Left lung (tissue), 10 donors: Measurements from ENCODE around the gene IL21R. TPM values are rescaled to one million over a fixed set of nuclear protein-coding genes. Genes with fewer than 3 reads are reported as not detected.
A peak's percentile ranks its signal among the peaks of the same experiment; 100 is the strongest.

Experiments used
- ATAC-seq: fragments of 200-7000 bp; cut with Tn5 transposase; one replicate; pipeline ENCODE4 v1.9.1; 2020; ENCODE audit warnings: moderate library complexity
- DNase-seq, 4 donors: peaks; one replicate each; pipeline ENCODE4 v3.0.0-alpha.2; 2013 to 2020
- H3K27ac ChIP-seq, 2 donors: fragments of 200-600 bp; sonication (generic) in 1 of 2; one replicate each; pipeline versions ENCODE4 v1.5.0 to v1.8.0; 2020 to 2021
- H3K27me3 ChIP-seq, 2 donors: fragments of 200-600 bp; sonication (generic) in 1 of 2; one replicate each; pipeline versions ENCODE4 v1.5.0 to v1.8.0; 2020 to 2021
- H3K36me3 ChIP-seq, 2 donors: fragments of 200-600 bp; sonication (generic) in 1 of 2; one replicate each; pipeline versions ENCODE4 v1.5.0 to v1.8.0; 2020 to 2021
- H3K4me1 ChIP-seq, 2 donors: fragments of 200-600 bp; one replicate each; pipeline ENCODE4 v1.8.0; 2021
- H3K4me3 ChIP-seq, 2 donors: fragments of 200-600 bp; sonication (generic) in 1 of 2; one replicate each; pipeline versions ENCODE4 v1.5.0 to v1.8.0; 2020 to 2021; ENCODE audit warnings: mild to moderate bottlenecking in 1 of 2
- H3K9me3 ChIP-seq, 2 donors: fragments of 200-600 bp; sonication (generic) in 1 of 2; one replicate each; pipeline versions ENCODE4 v1.5.0 to v1.8.0; 2020 to 2021
- CTCF ChIP-seq, 2 donors: fragments of 200-600 bp; sonication (generic) in 1 of 2; IDR thresholded peaks; one replicate each; pipeline versions ENCODE4 v1.5.0 to v1.8.0; 2021; ENCODE audit warnings: antibody characterized with exemption in 2 of 2
- intact Hi-C, 2 donors: fragments of 100-400 bp; cut with DNase I; formaldehyde crosslinking; loops; one replicate each; pipeline versions ENCODE4 v1.11.2 to v1.14.2; 2022
- polyA plus RNA-seq, 6 donors: library from polyadenylated mRNA; unstranded; fragments of 120-200 nt; gene quantifications; one replicate each; pipeline ENCODE4 v1.2.1, GENCODE V29; 2013; ENCODE audit not compliant: insufficient read length in 6 of 6
- total RNA-seq, 2 donors: library from RNA; stranded (reverse); fragmentation: NEBNext Ultra II Directional; extraction: Animal tissue kit (Norgen Biotek cat#: 25700); gene quantifications; one replicate each; pipeline ENCODE4 v1.2.1, GENCODE V29; 2021
- donor health status: DM: no; HTN: yes; CAD: no.
- donor health status: DM: no; HTN: no; CAD: no.

The IL21R gene
- total and polyA plus RNA-seq, 8 donors, result 1.2 to 4.3 (median 3.9) TPM

DNA sequence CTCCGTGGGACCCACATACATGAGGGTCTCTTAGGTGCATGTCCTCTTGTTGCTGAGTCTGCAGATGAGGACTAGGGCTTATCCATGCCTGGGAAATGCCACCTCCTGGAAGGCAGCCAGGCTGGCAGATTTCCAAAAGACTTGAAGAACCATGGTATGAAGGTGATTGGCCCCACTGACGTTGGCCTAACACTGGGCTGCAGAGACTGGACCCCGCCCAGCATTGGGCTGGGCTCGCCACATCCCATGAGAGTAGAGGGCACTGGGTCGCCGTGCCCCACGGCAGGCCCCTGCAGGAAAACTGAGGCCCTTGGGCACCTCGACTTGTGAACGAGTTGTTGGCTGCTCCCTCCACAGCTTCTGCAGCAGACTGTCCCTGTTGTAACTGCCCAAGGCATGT, 38.2 kb upstream of the IL21R start:
- peaks cover 0 to 62% of the 10 kb centered on the region in 2 donors for H3K36me3 ChIP-seq
- TF ChIP-seq CTCF (IDR thresholded peaks at IDR 0.05), result no peak
- intact Hi-C loops, result no loop called here
- H3K4me1 ChIP-seq, result peaks cover 9 to 44% of the 10 kb centered on the region in 2 donors
- H3K9me3 ChIP-seq, result no peaks in the 10 kb centered on the region
- ATAC-seq, result peak; percentile 31
- H3K27ac ChIP-seq, result peak overlapping the region; percentile 33 to 57
- H3K4me3 ChIP-seq, result no peak overlapping the region
- H3K27me3 ChIP-seq, result no peaks in the 10 kb centered on the region
- DNase-seq, result peak in 1 of 4 donors; percentile 58

GRCh38 chr16:27364493-27365141, 37.4 kb upstream of the IL21R start:
- Histone ChIP-seq H3K27me3 (no peaks in the 10 kb centered on the region), H3K36me3 (peaks cover 0 to 54% of the 10 kb centered on the region in 2 donors), H3K4me3 (no peak overlapping the region), H3K9me3 (no peaks in the 10 kb centered on the region), H3K4me1 (peaks cover 9 to 44% of the 10 kb centered on the region in 2 donors), H3K27ac (peak overlapping the region; percentile 33 to 57)
- TF ChIP-seq CTCF (IDR thresholded peaks at IDR 0.05), result no peak
- intact Hi-C loops, result loop anchor here in 1 of 2 donors (5.0 kb wide), 2 partner anchors 132 to 187 kb away; no protein-coding TSS in a partner anchor
- ATAC-seq, result peak; percentile 66
- peak in 1 of 4 donors; percentile 29 for DNase-seq

- Histone ChIP-seq H3K9me3 (no peaks in the 10 kb centered on the region), H3K4me1 (peaks cover 9 to 44% of the 10 kb centered on the region in 2 donors), H3K36me3 (peaks cover 0 to 46% of the 10 kb centered on the region in 2 donors), H3K4me3 (no peak overlapping the region), H3K27me3 (no peaks in the 10 kb centered on the region), H3K27ac (peak overlapping the region in 1 of 2 donors; percentile 78)
- ATAC-seq, result peak; percentile 4
- no peak for DNase-seq
- intact Hi-C loops, result loop anchor here in 1 of 2 donors (5.0 kb wide), 2 partner anchors 133 to 188 kb away; no protein-coding TSS in a partner anchor
- no peak for TF ChIP-seq CTCF (IDR thresholded peaks at IDR 0.05)
Observed at GRCh38 chr16:27365142-27366089, 36.6 kb upstream of the IL21R start.

DNA sequence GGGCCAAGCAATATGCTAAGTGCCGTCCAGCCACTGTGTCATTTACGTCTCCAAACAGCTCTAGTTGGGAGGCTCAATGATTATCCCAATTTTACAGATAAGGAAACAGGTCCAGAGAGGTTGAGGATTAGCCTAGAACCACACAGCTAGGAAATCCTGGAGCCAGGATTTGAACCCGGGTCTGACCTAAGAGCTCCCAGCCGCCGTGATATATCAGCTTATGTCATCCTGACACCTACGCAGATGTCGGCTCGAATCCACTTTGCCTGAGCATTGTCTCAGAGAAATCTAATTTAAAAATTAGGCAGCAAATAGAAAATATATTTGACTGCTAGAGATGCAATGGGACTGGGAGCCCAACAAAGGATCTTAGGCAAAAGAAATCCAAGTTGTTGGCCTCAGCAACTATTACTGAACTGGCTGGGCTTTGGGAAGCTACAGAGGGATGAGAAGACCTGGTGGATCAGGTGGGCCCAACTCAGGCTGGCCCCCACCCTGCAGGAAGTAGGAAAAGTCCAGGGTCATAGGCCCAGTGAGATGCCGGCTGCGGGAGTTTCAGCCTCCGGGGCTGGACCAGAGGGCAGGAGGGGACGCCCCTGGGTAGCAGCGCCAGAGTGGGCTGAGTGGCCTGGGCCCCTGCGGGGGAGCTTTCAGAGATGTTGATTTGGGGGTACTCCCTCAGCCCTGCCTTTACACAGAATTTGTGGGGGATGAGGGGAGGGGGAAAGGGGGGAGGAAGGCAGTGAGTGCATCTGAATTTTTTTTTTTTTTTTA, 35.1 kb upstream of the IL21R start:
- peak overlapping the region in 1 of 2 donors; percentile 15 for H3K4me3 ChIP-seq
- peaks cover 9 to 44% of the 10 kb centered on the region in 2 donors for H3K4me1 ChIP-seq
- DNase-seq (no peak), ATAC-seq (no peak)
- peak overlapping the region in 1 of 2 donors; percentile 78 for H3K27ac ChIP-seq
- intact Hi-C loops, result loop anchor here in 1 of 2 donors (5.0 kb wide), 2 partner anchors 135 to 190 kb away; no protein-coding TSS in a partner anchor
- no peaks in the 10 kb centered on the region for H3K9me3 ChIP-seq
- H3K27me3 ChIP-seq, result no peaks in the 10 kb centered on the region
- no peak for TF ChIP-seq CTCF (IDR thresholded peaks at IDR 0.05)
- peaks cover 0 to 32% of the 10 kb centered on the region in 2 donors for H3K36me3 ChIP-seq
